K562 (cell line): Measurements from ENCODE around the gene ZSCAN12. TPM values are rescaled to one million over a fixed set of nuclear protein-coding genes. Genes with fewer than 3 reads are reported as not detected.

ENCODE experiments used
- ASH1L ChIP-seq: fragments of 450-650 bp; IDR thresholded peaks from 2 replicates; pipeline ENCODE4 v1.6.1; 2018; ENCODE audit warnings: borderline replicate concordance, mild to moderate bottlenecking, low read depth; ENCODE audit not compliant: partially characterized antibody
- CEBPB ChIP-seq: fragments of 450-650 bp; IDR thresholded peaks from 2 replicates; pipeline ENCODE4 v1.6.1; 2016; ENCODE audit warnings: missing genetic modification characterization, missing compliant biosample characterization
- CGGBP1 ChIP-seq: fragments of 250-450 bp; sonication (Bioruptor Pico); IDR thresholded peaks from 2 replicates; pipeline ENCODE4 v1.9.0; 2021; ENCODE audit warnings: mild to moderate bottlenecking
- DPF2 ChIP-seq: fragments of 450-650 bp; IDR thresholded peaks from 2 replicates; pipeline ENCODE4 v1.6.1; 2016
- FOS ChIP-seq: IDR thresholded peaks from 3 replicates; pipeline ENCODE4 v1.6.1; 2011; ENCODE audit not compliant: insufficient read length; ENCODE audit errors: extremely low read depth
- FOXA3 ChIP-seq, 2 experiments: fragments of 450-650 bp in 1 of 2; sonication (generic) in 1 of 2; formaldehyde crosslinking; IDR thresholded peaks in 1 of 2; conservative IDR thresholded peaks in 1 of 2; 2 replicates each; pipeline versions ENCODE4 v1.4.0 to v1.8.0; 2020 to 2022; ENCODE audit warnings: mild to moderate bottlenecking in 2 of 2, missing genetic modification reagents in 1 of 2
- HDAC3 ChIP-seq: fragments of 450-650 bp; IDR thresholded peaks from 2 replicates; pipeline ENCODE4 v1.6.1; 2018; ENCODE audit warnings: borderline replicate concordance, mild to moderate bottlenecking, moderate library complexity; ENCODE audit not compliant: partially characterized antibody
- HDGF ChIP-seq: fragments of 450-650 bp; IDR thresholded peaks from 2 replicates; pipeline ENCODE4 v1.6.1; 2016
- HOXB6 ChIP-seq: fragments of 250-450 bp; sonication (Bioruptor Pico); IDR thresholded peaks from 2 replicates; pipeline ENCODE4 v1.5.1; 2022; ENCODE audit warnings: mild to moderate bottlenecking, borderline replicate concordance
- JUND ChIP-seq, 2 experiments: IDR thresholded peaks; 2 replicates in 1 of 2; 3 replicates in 1 of 2; pipeline ENCODE4 v1.6.1; 2011; ENCODE audit warnings: borderline replicate concordance in 2 of 2, low read depth in 2 of 2, low read length in 2 of 2, improper control_type of control experiment in 1 of 2, missing biosample characterization in 1 of 2, missing genetic modification characterization in 1 of 2, missing genetic modification reagents in 1 of 2
- MBD2 ChIP-seq: sonication (generic); IDR thresholded peaks from 2 replicates; pipeline ENCODE4 v1.6.1; 2016; ENCODE audit warnings: low read depth, borderline replicate concordance
- MED1 ChIP-seq: sonication (generic); formaldehyde crosslinking; IDR thresholded peaks from 2 replicates; pipeline ENCODE4 v1.8.1; 2023; ENCODE audit warnings: missing genetic modification reagents, borderline replicate concordance
- MEF2D ChIP-seq: conservative IDR thresholded peaks from 2 replicates; pipeline ENCODE4 v1.6.1; 2016; ENCODE audit warnings: low read depth, missing genetic modification characterization, missing compliant biosample characterization
- NFE2 ChIP-seq: IDR thresholded peaks from 2 replicates; pipeline ENCODE4 v1.6.1; 2014; ENCODE audit warnings: antibody characterized with exemption, low read depth
- NFRKB ChIP-seq: fragments of 450-650 bp; IDR thresholded peaks from 2 replicates; pipeline ENCODE4 v1.6.1; 2016; ENCODE audit warnings: low read depth
- NR2C1 ChIP-seq, 2 experiments: fragments of 450-650 bp; IDR thresholded peaks; 2 replicates each; pipeline ENCODE4 v1.6.1; 2017; ENCODE audit warnings: mild to moderate bottlenecking in 2 of 2, antibody characterized with exemption in 1 of 2, inconsistent platforms in 1 of 2, missing compliant biosample characterization in 1 of 2, missing genetic modification characterization in 1 of 2
- NR3C1 ChIP-seq: sonication (generic); formaldehyde crosslinking; IDR thresholded peaks from 2 replicates; pipeline ENCODE4 v1.8.1; 2022; ENCODE audit warnings: missing genetic modification reagents
- PHB ChIP-seq: fragments of 250-450 bp; sonication (Bioruptor Pico); IDR thresholded peaks from 2 replicates; pipeline ENCODE4 v1.5.0; 2021
- SMAD1 ChIP-seq: fragments of 150-350 bp; IDR thresholded peaks from 2 replicates; pipeline ENCODE4 v1.6.1; 2014; ENCODE audit warnings: low read length, low read depth; ENCODE audit not compliant: partially characterized antibody
- SMARCC2 ChIP-seq: fragments of 450-650 bp; IDR thresholded peaks from 2 replicates; pipeline ENCODE4 v1.6.1; 2017; ENCODE audit warnings: antibody characterized with exemption, moderate library complexity, mild to moderate bottlenecking, low read depth
- SRSF7 ChIP-seq: fragments of 200-400 bp; formaldehyde crosslinking; optimal IDR thresholded peaks from 2 replicates; pipeline ENCODE3; 2017; ENCODE audit warnings: mild to moderate bottlenecking, low read depth, low read length
- TAF1 ChIP-seq: IDR thresholded peaks from 2 replicates; pipeline ENCODE4 v1.6.1; 2011; ENCODE audit warnings: mild to moderate bottlenecking, low read length, moderate library complexity; ENCODE audit not compliant: insufficient read depth, control insufficient read depth, severe bottlenecking; ENCODE audit errors: extremely low read depth
- TEAD4 ChIP-seq, 2 experiments: sonication (generic) in 1 of 2; formaldehyde crosslinking in 1 of 2; IDR thresholded peaks; 2 replicates each; pipeline versions ENCODE4 v1.6.1 to v1.8.0; 2012 to 2022; ENCODE audit warnings: borderline replicate concordance in 1 of 2, inconsistent platforms in 1 of 2, low read length in 1 of 2, mild to moderate bottlenecking in 1 of 2, missing genetic modification reagents in 1 of 2
- TSC22D4 ChIP-seq: fragments of 450-650 bp; IDR thresholded peaks from 2 replicates; pipeline ENCODE4 v1.6.1; 2016; ENCODE audit warnings: missing genetic modification characterization, missing biosample characterization, control low read depth
- XRCC4 ChIP-seq: IDR thresholded peaks from one replicate; pipeline ENCODE4 v1.6.1; 2011; ENCODE audit not compliant: insufficient read depth, insufficient read length; ENCODE audit errors: extremely low read depth
- YBX1 ChIP-seq: fragments of 450-650 bp; IDR thresholded peaks from 2 replicates; pipeline ENCODE4 v1.7.1; 2016; ENCODE audit warnings: mild to moderate bottlenecking
- ZEB2 ChIP-seq: fragments of 450-650 bp; IDR thresholded peaks from 2 replicates; pipeline ENCODE4 v1.6.1; 2016
- ZFX ChIP-seq: sonication (generic); formaldehyde crosslinking; IDR thresholded peaks from 2 replicates; pipeline ENCODE4 v1.8.0; 2022; ENCODE audit warnings: mild to moderate bottlenecking, missing genetic modification reagents, moderate library complexity
- ZNF143 ChIP-seq: sonication (generic); formaldehyde crosslinking; IDR thresholded peaks from 2 replicates; pipeline ENCODE4 v1.9.0; 2022; ENCODE audit warnings: mild to moderate bottlenecking, missing genetic modification reagents
- ZNF316 ChIP-seq: fragments of 450-650 bp; IDR thresholded peaks from 2 replicates; pipeline ENCODE4 v1.6.1; 2016
- ZNF79 ChIP-seq: fragments of 250-450 bp; sonication (Bioruptor Pico); IDR thresholded peaks from 2 replicates; pipeline ENCODE4 v1.4.0; 2020; ENCODE audit warnings: low read depth, mild to moderate bottlenecking, moderate library complexity
- polyA plus RNA-seq, 8 experiments: library from polyadenylated mRNA; depleted of rRNA in 4 of 8; stranded (reverse) in 5 of 8; unstranded in 3 of 8; fragments of >200 nt; fragmentation: Nextera tagmentation in 2 of 8; fragmentation: Illumina TruSeq in 1 of 8; extraction: Ambion mirVana in 2 of 8; extraction: Trizol in 1 of 8; gene quantifications; 2 replicates each; pipeline versions ENCODE4 v1.2.1 to v1.2.3, GENCODE V29; 2011 to 2014; ENCODE audit warnings: inconsistent platforms in 1 of 8, missing spikeins in 1 of 8
- total RNA-seq, 7 experiments: library from RNA; depleted of rRNA in 6 of 7; stranded (reverse); fragments of >200 nt in 6 of 7; fragmentation: Illumina TruSeq in 2 of 7; extraction: Trizol in 2 of 7; gene quantifications; 2 replicates each; pipeline versions ENCODE4 v1.2.1 to v1.2.3, GENCODE V29; 2011 to 2021; ENCODE audit warnings: low replicate concordance in 1 of 7
- TF ChIP-seq, protein P1 (sequence below): fragments of 250-450 bp; sonication (Bioruptor Pico); IDR thresholded peaks from 2 replicates; pipeline ENCODE4 v1.8.0; 2021; ENCODE audit warnings: mild to moderate bottlenecking, moderate library complexity

Gene ZSCAN12
- total and polyA plus RNA-seq, 9 of the 15 experiments (the other 6 are each of a cell fraction or from before 2014, with no cell fraction given) = 2.5 to 19.6 (median 12.5) TPM

DNA sequence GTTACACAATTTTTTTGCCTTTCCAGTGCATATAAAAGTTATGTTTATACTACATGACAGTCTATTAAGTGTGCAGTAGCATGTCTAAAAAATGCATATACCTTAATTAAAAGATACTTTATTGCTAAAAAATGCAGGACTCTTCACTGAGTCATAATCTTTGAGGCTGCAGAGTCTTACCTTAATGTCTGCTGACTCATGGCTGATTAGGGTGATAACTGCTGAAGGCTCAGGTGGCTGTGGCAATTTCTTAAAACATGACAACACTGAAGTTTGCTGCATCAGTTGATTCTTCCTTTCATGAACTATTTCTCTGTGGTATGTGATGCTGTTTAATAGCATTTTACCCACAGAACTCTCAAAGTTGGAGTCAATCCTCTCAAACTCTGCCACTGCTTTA lies 24.6 kb upstream of the ZSCAN12 start (continued):
- TF ChIP-seq YBX1 (no peak), SMAD1 (no peak), ZNF143 (CRISPR knock-in tag) (no peak), MBD2 (no peak), NR2C1 (IDR thresholded peaks at IDR 0.05) (no peak), NR2C1 (tag; IDR thresholded peaks at IDR 0.05) (no peak), CGGBP1 (no peak), ZNF79 (CRISPR knock-in tag) (no peak), NR3C1 (CRISPR knock-in tag) (no peak), FOS (no peak), TAF1 (no peak), TEAD4 (IDR thresholded peaks at IDR 0.05; ENCODE audit: low read length) (peak; percentile 20; the same call in 1 of the 2 replicates), TEAD4 (CRISPR knock-in tag; IDR thresholded peaks at IDR 0.05; ENCODE audit: borderline replicate concordance) (no peak), ZNF316 (peak; percentile 91), MED1 (CRISPR knock-in tag) (no peak), JUND (IDR thresholded peaks at IDR 0.05; ENCODE audit: borderline replicate concordance, low read depth, low read length) (peak; percentile 79; the same call in 1 of the 2 replicates), JUND (tag; IDR thresholded peaks at IDR 0.05; ENCODE audit: borderline replicate concordance, low read depth, low read length) (peak; percentile 56; the same call in 1 of the 3 replicates), SRSF7 (no peak), CEBPB (peak; percentile 45; the same call in 1 of the 2 replicates), NFRKB (no peak), HDGF (no peak), PHB (CRISPR knock-in tag) (no peak), ZEB2 (peak; percentile 75; the same call in 1 of the 2 replicates), ZFX (CRISPR knock-in tag) (no peak), XRCC4 (no peak), SMARCC2 (no peak), MEF2D (no peak), HDAC3 (no peak), DPF2 (peak; percentile 80), FOXA3 (CRISPR knock-in tag; conservative IDR thresholded peaks at IDR 0.05 in 1 of 2, IDR thresholded peaks at IDR 0.05 in 1 of 2) (no peak), ASH1L (no peak), HOXB6 (CRISPR knock-in tag) (no peak), TSC22D4 (tag) (no peak), NFE2 (peak; percentile 88)
- TF ChIP-seq, protein P1, sequence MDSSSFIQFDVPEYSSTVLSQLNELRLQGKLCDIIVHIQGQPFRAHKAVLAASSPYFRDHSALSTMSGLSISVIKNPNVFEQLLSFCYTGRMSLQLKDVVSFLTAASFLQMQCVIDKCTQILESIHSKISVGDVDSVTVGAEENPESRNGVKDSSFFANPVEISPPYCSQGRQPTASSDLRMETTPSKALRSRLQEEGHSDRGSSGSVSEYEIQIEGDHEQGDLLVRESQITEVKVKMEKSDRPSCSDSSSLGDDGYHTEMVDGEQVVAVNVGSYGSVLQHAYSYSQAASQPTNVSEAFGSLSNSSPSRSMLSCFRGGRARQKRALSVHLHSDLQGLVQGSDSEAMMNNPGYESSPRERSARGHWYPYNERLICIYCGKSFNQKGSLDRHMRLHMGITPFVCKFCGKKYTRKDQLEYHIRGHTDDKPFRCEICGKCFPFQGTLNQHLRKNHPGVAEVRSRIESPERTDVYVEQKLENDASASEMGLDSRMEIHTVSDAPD (CRISPR knock-in tag) = no peak
